Naive thymus-derived CD8-positive, alpha-beta T cell (primary cell): ENCODE results near the gene SCRT2. TPM values are rescaled to one million over a fixed set of nuclear protein-coding genes. Genes with fewer than 3 reads are reported as not detected.
"Not testable (repeated sequence)": the region's sequence is repeated elsewhere in the genome, so short reads cannot be mapped to it uniquely, and the experiment has no call there.

Experiments used
- ATAC-seq, 2 donors: fragments of 150-1000 bp; cut with Tn5 transposase in 1 of 2; sonication (Bioruptor Pico), chemical (Tn5 transposase) in 1 of 2; 1 replicate in 1 of 2; 2 replicates in 1 of 2; pipeline ENCODE4 v1.10.0; 2021; ENCODE audit warnings: mild to moderate bottlenecking in 2 of 2, moderate library complexity in 2 of 2
- POLR2A ChIA-PET: fragments of 350-600 bp; sonication (Branson Sonifier 250); formaldehyde crosslinking; loops from one replicate; lab custom pipeline; 2021; ENCODE audit warnings: antibody characterized with exemption; lab: Charles Lee
- DNase-seq, 10 donors: peaks; one replicate each; pipeline versions ENCODE4 v3.0.0 to v3.0.0-alpha.2; 2020 to 2022
- H3K27ac Mint-ChIP-seq, 10 donors: one replicate each; pipeline ENCODE4 v1.8.0; 2020 to 2022; ENCODE audit warnings: mild to moderate bottlenecking in 10 of 10, mixed read lengths in 10 of 10, moderate library complexity in 4 of 10, inconsistent platforms in 1 of 10
- H3K27me3 Mint-ChIP-seq, 5 donors: one replicate each; pipeline ENCODE4 v1.8.0; 2021 to 2022; ENCODE audit warnings: mixed read lengths in 5 of 5
- H3K36me3 Mint-ChIP-seq, 3 donors: one replicate each; pipeline ENCODE4 v1.8.0; 2020 to 2022; ENCODE audit warnings: mixed read lengths in 3 of 3, mild to moderate bottlenecking in 2 of 3, inconsistent platforms in 1 of 3
- H3K4me1 Mint-ChIP-seq, 4 donors: one replicate each; pipeline ENCODE4 v1.8.0; 2021 to 2022; ENCODE audit warnings: mixed read lengths in 4 of 4
- H3K4me3 Mint-ChIP-seq, 10 donors: one replicate each; pipeline ENCODE4 v1.8.0; 2020 to 2022; ENCODE audit warnings: mild to moderate bottlenecking in 10 of 10, mixed read lengths in 10 of 10, moderate library complexity in 6 of 10, inconsistent platforms in 1 of 10
- H3K9me3 Mint-ChIP-seq, 9 donors: one replicate each; pipeline ENCODE4 v1.8.0; 2020 to 2022; ENCODE audit warnings: mixed read lengths in 9 of 9, mild to moderate bottlenecking in 3 of 9, inconsistent platforms in 1 of 9, moderate library complexity in 1 of 9
- polyA plus RNA-seq, 3 donors: library from polyadenylated mRNA; unstranded; fragments of 300-500 nt; fragmentation: Illumina TruSeq; gene quantifications; one replicate each; pipeline ENCODE4 v1.2.3, GENCODE V29; 2021
- total RNA-seq, 8 experiments: library from RNA in 2 of 8; stranded (reverse) in 2 of 8; gene quantifications; one replicate each; pipeline ENCODE4 v1.2.3 and lab custom pipeline; 2021 to 2026

SCRT2 gene
- total and polyA plus RNA-seq, 5 experiments from 2014 or later, result not detected

GRCh38 chr20:697826-698225, 22.2 kb upstream of the SCRT2 start:
- H3K27ac Mint-ChIP-seq, result no peak overlapping the region
- no peak for DNase-seq
- POLR2A ChIA-PET, result no interaction called here
- H3K9me3 Mint-ChIP-seq, result no peaks in the 10 kb centered on the region
- no peaks in the 10 kb centered on the region for H3K36me3 Mint-ChIP-seq
- peaks cover 3 to 15% (median 10%) of the 10 kb centered on the region in 5 donors for H3K27me3 Mint-ChIP-seq
- no peak for ATAC-seq
- H3K4me3 Mint-ChIP-seq, result no peak overlapping the region
- no peaks in the 10 kb centered on the region for H3K4me1 Mint-ChIP-seq

- Mint-ChIP-seq H3K4me1 (no peaks in the 10 kb centered on the region), H3K27ac (no peak overlapping the region), H3K27me3 (peaks cover 4 to 20% (median 12%) of the 10 kb centered on the region in 5 donors), H3K9me3 (no peaks in the 10 kb centered on the region), H3K36me3 (no peaks in the 10 kb centered on the region), H3K4me3 (no peak overlapping the region)
- DNase-seq (no peak), ATAC-seq (no peak)
- POLR2A ChIA-PET, result no interaction called here
Observed at GRCh38 chr20:695165-695866, 19.7 kb upstream of the SCRT2 start.

GRCh38 chr20:694496-694895, 18.9 kb upstream of the SCRT2 start:
- Mint-ChIP-seq H3K36me3 (no peaks in the 10 kb centered on the region), H3K9me3 (no peaks in the 10 kb centered on the region), H3K4me3 (no peak overlapping the region), H3K27me3 (peaks cover 6 to 28% (median 16%) of the 10 kb centered on the region in 5 donors), H3K4me1 (no peaks in the 10 kb centered on the region), H3K27ac (no peak overlapping the region)
- POLR2A ChIA-PET, result no interaction called here
- no peak for ATAC-seq
- no peak for DNase-seq

- H3K27ac Mint-ChIP-seq, DNase-seq: not testable (repeated sequence)
Observed at GRCh38 chr20:693786-694185, 18.2 kb upstream of the SCRT2 start.

GRCh38 chr20:692044-692443, 16.4 kb upstream of the SCRT2 start:
- peaks cover 9 to 37% (median 18%) of the 10 kb centered on the region in 5 donors for H3K27me3 Mint-ChIP-seq
- H3K4me3 Mint-ChIP-seq, result no peak overlapping the region
- ATAC-seq, result no peak

More at GRCh38 chr20:693786-694185, 18.2 kb upstream of the SCRT2 start:
- H3K4me3 Mint-ChIP-seq, ATAC-seq, H3K4me1 Mint-ChIP-seq, H3K36me3 Mint-ChIP-seq, H3K9me3 Mint-ChIP-seq, POLR2A ChIA-PET: not testable (repeated sequence)
- H3K27me3 Mint-ChIP-seq, result peaks cover 11 to 35% (median 18%) of the 10 kb centered on the region in 5 donors

GRCh38 chr20:689947-690346, 14.3 kb upstream of the SCRT2 start:
- Mint-ChIP-seq H3K4me3 (no peak overlapping the region), H3K4me1 (no peaks in the 10 kb centered on the region), H3K36me3 (no peaks in the 10 kb centered on the region), H3K27me3 (peaks cover 7 to 48% (median 19%) of the 10 kb centered on the region in 5 donors), H3K9me3 (peaks cover 0 to 4% (median 0%) of the 10 kb centered on the region in 9 donors), H3K27ac (no peak overlapping the region)
- ATAC-seq (no peak), DNase-seq (no peak)
- POLR2A ChIA-PET, result no interaction called here

More at GRCh38 chr20:692044-692443, 16.4 kb upstream of the SCRT2 start:
- POLR2A ChIA-PET, result no interaction called here
- no peak overlapping the region for H3K27ac Mint-ChIP-seq
- H3K9me3 Mint-ChIP-seq, result peaks cover 0 to 4% (median 0%) of the 10 kb centered on the region in 9 donors
- H3K4me1 Mint-ChIP-seq, result no peaks in the 10 kb centered on the region
- no peak for DNase-seq
- no peaks in the 10 kb centered on the region for H3K36me3 Mint-ChIP-seq

- DNase-seq (no peak), ATAC-seq (no peak)
- H3K9me3 Mint-ChIP-seq, result peaks cover 0 to 4% (median 0%) of the 10 kb centered on the region in 9 donors
- no peak overlapping the region for H3K4me3 Mint-ChIP-seq
- POLR2A ChIA-PET, result no interaction called here
- no peaks in the 10 kb centered on the region for H3K4me1 Mint-ChIP-seq
- H3K27ac Mint-ChIP-seq, result no peak overlapping the region
- peaks cover 7 to 48% (median 19%) of the 10 kb centered on the region in 5 donors for H3K27me3 Mint-ChIP-seq
- H3K36me3 Mint-ChIP-seq, result no peaks in the 10 kb centered on the region
Observed at GRCh38 chr20:689348-689747, 13.7 kb upstream of the SCRT2 start.

GRCh38 chr20:688809-689212, 13.2 kb upstream of the SCRT2 start:
- Mint-ChIP-seq H3K4me1 (no peaks in the 10 kb centered on the region), H3K27me3 (peaks cover 5 to 48% (median 17%) of the 10 kb centered on the region in 5 donors), H3K27ac (no peak overlapping the region), H3K9me3 (peaks cover 0 to 4% (median 0%) of the 10 kb centered on the region in 9 donors), H3K4me3 (no peak overlapping the region), H3K36me3 (no peaks in the 10 kb centered on the region)
- ATAC-seq, result no peak
- POLR2A ChIA-PET, result no interaction called here
- no peak for DNase-seq

GRCh38 chr20:687468-688203, 12.0 kb upstream of the SCRT2 start:
- Mint-ChIP-seq H3K27ac (no peak overlapping the region), H3K4me3 (no peak overlapping the region), H3K27me3 (peaks cover 7 to 52% (median 19%) of the 10 kb centered on the region in 5 donors), H3K36me3 (no peaks in the 10 kb centered on the region), H3K4me1 (no peaks in the 10 kb centered on the region), H3K9me3 (peaks cover 0 to 4% (median 0%) of the 10 kb centered on the region in 9 donors)
- POLR2A ChIA-PET, result no interaction called here
- ATAC-seq (no peak), DNase-seq (no peak)

GRCh38 chr20:684676-685319, 9.2 kb upstream of the SCRT2 start:
- ATAC-seq, result no peak
- no peak overlapping the region for H3K27ac Mint-ChIP-seq

GRCh38 chr20:682123-682522, 6.5 kb upstream of the SCRT2 start:
- POLR2A ChIA-PET, result no interaction called here
- Mint-ChIP-seq H3K4me3 (no peak overlapping the region), H3K4me1 (peaks cover 0 to 4% (median 0%) of the 10 kb centered on the region in 4 donors), H3K27ac (no peak overlapping the region), H3K9me3 (peaks cover 0 to 3% (median 0%) of the 10 kb centered on the region in 9 donors), H3K27me3 (peaks cover 11 to 63% (median 34%) of the 10 kb centered on the region in 5 donors), H3K36me3 (peaks cover 0 to 6% (median 0%) of the 10 kb centered on the region in 3 donors)
- DNase-seq (no peak), ATAC-seq (no peak)

More at GRCh38 chr20:684676-685319, 9.2 kb upstream of the SCRT2 start:
- H3K4me3 Mint-ChIP-seq, result no peak overlapping the region
- H3K27me3 Mint-ChIP-seq, result peaks cover 10 to 61% (median 23%) of the 10 kb centered on the region in 5 donors
- no peaks in the 10 kb centered on the region for H3K36me3 Mint-ChIP-seq
- DNase-seq, result no peak
- POLR2A ChIA-PET, result no interaction called here
- H3K4me1 Mint-ChIP-seq, result no peaks in the 10 kb centered on the region
- H3K9me3 Mint-ChIP-seq, result peaks cover 0 to 4% (median 0%) of the 10 kb centered on the region in 9 donors

- Mint-ChIP-seq H3K9me3 (peaks cover 0 to 3% (median 0%) of the 10 kb centered on the region in 9 donors), H3K4me3 (no peak overlapping the region), H3K27ac (no peak overlapping the region), H3K36me3 (peaks cover 0 to 6% (median 3%) of the 10 kb centered on the region in 3 donors), H3K4me1 (peaks cover 4 to 12% (median 7%) of the 10 kb centered on the region in 4 donors), H3K27me3 (peaks cover 15 to 72% (median 36%) of the 10 kb centered on the region in 5 donors)
- DNase-seq, result no peak
- POLR2A ChIA-PET, result no interaction called here
- ATAC-seq, result no peak
Observed at GRCh38 chr20:680638-681187, 5.1 kb upstream of the SCRT2 start.
